ENCODE data around the gene PHYKPL. TPM values are rescaled to one million over a fixed set of nuclear protein-coding genes. Genes with fewer than 3 reads are reported as not detected.

The PHYKPL gene
- total and polyA plus RNA-seq, 2 donors (not counting 3 experiments of a cell fraction or from before 2014, with no cell fraction given), result 71.7 to 81.7 TPM

- ChIA-PET CTCF (interaction anchor here (1.8 kb wide), 1 partner anchor 11 kb away, joined by 4 read pairs; no protein-coding TSS in a partner anchor), POLR2A (no interaction called here)
- intact Hi-C loops (cut with micrococcal nuclease), result no loop called here
- no peaks in the 10 kb centered on the region for H3K4me1 ChIP-seq (ENCODE audit: control insufficient read depth, extremely low read depth, insufficient read depth, low read length)
- no peak overlapping the region for H3K9ac ChIP-seq (replicated peaks; ENCODE audit: extremely low read depth, insufficient read depth, low read length)
- DNase-seq (ENCODE audit: low read depth, low spot score) (no peak), FAIRE-seq (no peak)
- no peak overlapping the region for H2AFZ ChIP-seq (ENCODE audit: low read depth, low read length)
- no peak overlapping the region for H3K4me3 ChIP-seq (replicated peaks in 1 of 3; ENCODE audit: insufficient read depth in 1 of 3, low read depth in 1 of 3, low read length in 3 of 3)
- no peaks in the 10 kb centered on the region for H3K27me3 ChIP-seq (ENCODE audit: control insufficient read depth in 2 of 2, insufficient read depth in 2 of 2, low read length in 2 of 2)
- H4K20me1 ChIP-seq (replicated peaks; ENCODE audit: control insufficient read depth, extremely low read depth, insufficient read depth, low read length), result no peaks in the 10 kb centered on the region
- no peaks in the 10 kb centered on the region for H3K9me1 ChIP-seq (replicated peaks; ENCODE audit: control insufficient read depth, extremely low read depth, insufficient read depth, low read length)
- peaks cover 8 to 18% of the 10 kb centered on the region in 2 experiments for H3K36me3 ChIP-seq (ENCODE audit: control insufficient read depth in 2 of 2, extremely low read depth in 1 of 2, insufficient read depth in 2 of 2, low read length in 2 of 2)
- TF ChIP-seq POLR2AphosphoS5 (IDR thresholded peaks at IDR 0.05; ENCODE audit: insufficient read depth, low read depth, low read length) (no peak), MYC (IDR thresholded peaks at IDR 0.05; ENCODE audit: low read depth, low read length) (no peak), MAX (IDR thresholded peaks at IDR 0.05; ENCODE audit: insufficient read depth, insufficient read length) (no peak), JUN (IDR thresholded peaks at IDR 0.05; ENCODE audit: borderline replicate concordance, insufficient read depth, insufficient read length, low read depth) (no peak), GATA2 (IDR thresholded peaks at IDR 0.05; ENCODE audit: insufficient read depth, insufficient read length, low read depth, low read length) (no peak), POLR2A (IDR thresholded peaks at IDR 0.05; ENCODE audit: low read depth, low read length) (no peak), EZH2 (IDR thresholded peaks at IDR 0.05; ENCODE audit: borderline replicate concordance, low read depth, low read length, severe bottlenecking) (no peak)
- H3K9me3 ChIP-seq (replicated peaks; ENCODE audit: control insufficient read depth, insufficient read depth, low read length), result no peaks in the 10 kb centered on the region
- H3K79me2 ChIP-seq (ENCODE audit: control insufficient read depth, insufficient read depth, low read length), result peaks cover 6% of the 10 kb centered on the region
- dilution Hi-C loops (cut with MboI; ENCODE audit: extremely low pct_ligation_motif_present, low sequenced_read_pairs), result no loop called here
- H3K27ac ChIP-seq (ENCODE audit: insufficient read depth, low read depth, low read length), result no peak overlapping the region
- no peak overlapping the region for H3K4me2 ChIP-seq (ENCODE audit: insufficient read depth, low read length)
- BruUV-seq (replicated peaks), result no TSS peak
Measured at GRCh38 chr5:178224403-178224802, 8.2 kb downstream of the PHYKPL start.

- Histone ChIP-seq H3K4me1 (ENCODE audit: control insufficient read depth, extremely low read depth, insufficient read depth, low read length) (no peaks in the 10 kb centered on the region), H3K27me3 (ENCODE audit: control insufficient read depth in 2 of 2, insufficient read depth in 2 of 2, low read length in 2 of 2) (no peaks in the 10 kb centered on the region), H3K9me1 (replicated peaks; ENCODE audit: control insufficient read depth, extremely low read depth, insufficient read depth, low read length) (no peaks in the 10 kb centered on the region), H2AFZ (ENCODE audit: low read depth, low read length) (no peak overlapping the region), H4K20me1 (replicated peaks; ENCODE audit: control insufficient read depth, extremely low read depth, insufficient read depth, low read length) (no peaks in the 10 kb centered on the region), H3K79me2 (ENCODE audit: control insufficient read depth, insufficient read depth, low read length) (peaks cover 4% of the 10 kb centered on the region), H3K9ac (replicated peaks; ENCODE audit: extremely low read depth, insufficient read depth, low read length) (no peak overlapping the region), H3K9me3 (replicated peaks; ENCODE audit: control insufficient read depth, insufficient read depth, low read length) (no peaks in the 10 kb centered on the region), H3K4me3 (replicated peaks in 1 of 3; ENCODE audit: insufficient read depth in 1 of 3, low read depth in 1 of 3, low read length in 3 of 3) (no peak overlapping the region), H3K36me3 (ENCODE audit: control insufficient read depth in 2 of 2, extremely low read depth in 1 of 2, insufficient read depth in 2 of 2, low read length in 2 of 2) (peaks cover 8 to 16% of the 10 kb centered on the region in 2 experiments), H3K4me2 (ENCODE audit: insufficient read depth, low read length) (no peak overlapping the region), H3K27ac (ENCODE audit: insufficient read depth, low read depth, low read length) (no peak overlapping the region)
- dilution Hi-C loops (cut with MboI; ENCODE audit: extremely low pct_ligation_motif_present, low sequenced_read_pairs), result no loop called here
- intact Hi-C loops (cut with micrococcal nuclease), result no loop called here
- DNase-seq (ENCODE audit: low read depth, low spot score) (no peak), FAIRE-seq (no peak)
- no peak for TF ChIP-seq MYC (IDR thresholded peaks at IDR 0.05; ENCODE audit: low read depth, low read length)
- TF ChIP-seq POLR2AphosphoS5 (IDR thresholded peaks at IDR 0.05; ENCODE audit: insufficient read depth, low read depth, low read length), result peak; percentile 22
- TF ChIP-seq, protein P1, sequence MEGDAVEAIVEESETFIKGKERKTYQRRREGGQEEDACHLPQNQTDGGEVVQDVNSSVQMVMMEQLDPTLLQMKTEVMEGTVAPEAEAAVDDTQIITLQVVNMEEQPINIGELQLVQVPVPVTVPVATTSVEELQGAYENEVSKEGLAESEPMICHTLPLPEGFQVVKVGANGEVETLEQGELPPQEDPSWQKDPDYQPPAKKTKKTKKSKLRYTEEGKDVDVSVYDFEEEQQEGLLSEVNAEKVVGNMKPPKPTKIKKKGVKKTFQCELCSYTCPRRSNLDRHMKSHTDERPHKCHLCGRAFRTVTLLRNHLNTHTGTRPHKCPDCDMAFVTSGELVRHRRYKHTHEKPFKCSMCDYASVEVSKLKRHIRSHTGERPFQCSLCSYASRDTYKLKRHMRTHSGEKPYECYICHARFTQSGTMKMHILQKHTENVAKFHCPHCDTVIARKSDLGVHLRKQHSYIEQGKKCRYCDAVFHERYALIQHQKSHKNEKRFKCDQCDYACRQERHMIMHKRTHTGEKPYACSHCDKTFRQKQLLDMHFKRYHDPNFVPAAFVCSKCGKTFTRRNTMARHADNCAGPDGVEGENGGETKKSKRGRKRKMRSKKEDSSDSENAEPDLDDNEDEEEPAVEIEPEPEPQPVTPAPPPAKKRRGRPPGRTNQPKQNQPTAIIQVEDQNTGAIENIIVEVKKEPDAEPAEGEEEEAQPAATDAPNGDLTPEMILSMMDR (IDR thresholded peaks at IDR 0.05; ENCODE audit: extremely low read depth in 1 of 2, insufficient read depth in 1 of 2, low read depth in 1 of 2, low read length in 2 of 2), result no peak
- ChIA-PET POLR2A (no interaction called here), CTCF (no interaction called here)
- no TSS peak for BruUV-seq (replicated peaks)
Measured at GRCh38 chr5:178223828-178224335, 8.7 kb downstream of the PHYKPL start.
